ENCODE results near the gene TXNRD2.
"Not testable (repeated sequence)": the region's sequence is repeated elsewhere in the genome, so short reads cannot be mapped to it uniquely, and the experiment has no call there.

TXNRD2 gene

DNA sequence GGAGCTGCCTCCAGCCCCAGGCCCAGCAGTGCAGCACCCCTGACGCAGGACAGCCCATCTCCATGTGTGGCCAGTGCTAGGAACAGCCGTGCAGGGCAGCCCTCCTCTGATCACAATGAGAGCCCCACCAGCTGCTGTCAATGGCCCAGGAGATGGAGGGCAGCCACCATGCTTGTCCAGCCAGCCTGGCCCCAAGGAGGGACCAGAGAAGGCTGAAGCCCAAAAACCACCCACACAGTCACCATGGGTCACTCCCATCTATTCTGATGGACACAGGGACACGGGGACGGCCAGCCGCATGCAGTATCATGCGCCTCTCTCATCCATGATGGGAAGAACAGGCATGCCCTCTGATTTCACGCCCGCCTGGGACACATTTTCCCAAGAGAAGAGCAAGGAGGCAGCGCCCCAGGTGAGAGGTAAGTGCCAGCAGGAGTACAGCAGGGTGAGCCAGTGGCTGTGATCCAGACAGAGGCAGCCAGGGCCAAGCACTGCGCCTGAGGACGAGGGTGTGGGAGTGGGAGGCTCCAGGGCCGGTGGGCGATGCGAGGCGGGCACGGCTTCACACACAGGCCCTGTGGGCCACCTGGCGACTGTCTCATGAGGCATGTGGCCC is 53.4 kb downstream of the TXNRD2 start:
- DNase-seq (ENCODE audit: low read depth in 2 of 2) = no peak

DNA sequence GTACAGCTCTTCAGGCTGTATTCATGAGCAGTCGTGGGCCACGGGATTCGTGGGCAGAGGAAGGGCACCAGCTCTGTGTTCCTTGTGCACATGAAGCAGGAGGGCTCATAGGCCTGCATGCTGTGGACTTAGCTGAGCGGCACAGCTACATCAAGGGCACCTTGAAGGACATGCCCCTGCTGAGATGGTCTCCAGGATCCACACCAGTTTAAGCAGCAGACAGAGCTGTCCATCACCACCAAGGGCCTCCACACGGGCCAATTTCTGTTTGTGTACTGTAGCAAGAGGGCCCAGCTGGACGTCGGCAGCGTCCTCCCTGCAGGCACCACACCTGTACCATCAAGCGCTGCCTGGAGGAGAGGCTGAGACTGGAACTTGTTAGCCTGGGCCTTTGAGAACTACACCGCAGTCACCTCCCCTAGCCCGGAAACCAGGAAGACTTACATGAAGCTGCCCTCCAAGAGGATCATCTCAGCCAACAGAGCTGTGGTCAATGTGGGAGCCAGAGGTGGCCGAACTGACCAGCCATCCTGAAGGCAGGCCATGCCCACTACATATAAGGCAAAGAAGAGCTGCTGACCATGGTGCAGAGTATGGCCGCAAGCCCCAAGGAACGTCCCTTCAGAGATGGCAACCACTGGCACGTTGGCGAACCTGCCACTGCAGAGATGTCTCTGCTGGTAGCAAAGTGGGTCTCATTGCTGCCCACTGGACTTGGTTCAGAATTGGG is 54.2 kb downstream of the TXNRD2 start:
- DNase-seq (ENCODE audit: low read depth in 2 of 2) = no peak

DNA sequence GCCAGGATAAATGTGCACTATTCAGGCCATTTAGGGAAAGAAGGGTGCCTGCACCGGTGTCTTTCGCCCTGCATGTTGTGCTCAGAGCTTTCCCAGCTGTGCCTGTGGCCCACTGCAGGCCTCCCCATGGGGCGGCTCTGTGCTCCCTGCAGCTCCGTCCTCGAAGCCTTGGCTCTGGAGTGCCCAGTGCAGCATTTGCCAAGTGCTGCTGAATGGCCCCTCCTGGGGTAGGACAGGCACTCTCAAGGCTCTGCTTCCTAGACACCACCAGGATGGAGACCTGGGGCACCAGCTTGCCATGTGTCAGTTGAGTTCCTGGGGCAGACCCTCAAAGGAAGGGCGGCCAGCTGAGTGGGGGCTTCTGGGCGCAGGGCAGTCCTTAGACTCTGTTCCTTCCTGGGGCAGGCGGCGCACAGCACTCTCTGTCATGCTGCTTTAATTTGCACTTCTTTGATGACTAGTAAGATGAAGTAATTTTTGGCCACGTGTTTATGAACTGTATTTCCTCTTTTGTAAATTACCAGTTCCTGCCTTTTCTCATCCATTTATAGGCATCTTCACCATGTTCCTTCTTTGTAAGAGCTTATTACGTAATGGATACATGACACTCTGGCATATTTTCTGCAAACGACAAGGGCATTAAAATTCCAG is 54.9 kb downstream of the TXNRD2 start:
- DNase-seq (ENCODE audit: low read depth in 2 of 2) = peak; percentile 90

DNA sequence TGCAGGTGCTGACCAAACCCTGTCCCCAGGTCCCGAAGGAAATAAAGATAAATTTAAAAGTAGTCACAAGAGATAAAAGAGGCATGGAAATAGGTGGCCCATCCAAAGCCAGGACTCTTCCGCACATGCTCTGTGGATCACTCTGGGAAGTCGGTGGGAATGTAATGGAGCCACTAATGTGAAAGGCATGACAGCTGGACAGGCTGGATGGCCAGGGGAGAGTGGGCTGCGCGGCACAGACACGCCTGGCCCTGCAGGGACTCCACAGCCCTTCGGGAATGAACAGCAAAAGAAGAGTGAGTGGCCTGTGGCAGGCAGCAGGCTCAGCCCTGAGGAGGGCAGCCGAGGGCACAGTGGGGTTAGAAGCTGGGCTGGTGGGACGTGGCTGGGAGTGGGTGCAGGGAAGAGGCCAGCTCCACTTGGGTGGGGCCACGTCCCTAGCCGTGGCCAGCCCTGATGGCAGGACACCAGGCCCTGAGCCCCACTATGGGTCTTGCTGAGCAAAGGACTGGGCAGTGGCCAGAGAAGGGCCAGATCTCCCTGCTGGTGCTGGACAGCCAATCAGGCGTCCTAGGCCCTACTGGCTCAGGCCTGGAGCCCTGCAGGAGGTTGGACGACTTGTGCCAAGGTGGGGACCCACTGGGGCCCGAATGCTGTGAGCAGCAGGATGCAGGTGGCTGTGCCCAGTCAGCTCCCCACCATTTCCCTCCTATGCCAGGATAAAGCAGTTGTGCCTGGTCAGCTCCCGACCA is 55.6 kb downstream of the TXNRD2 start:
- DNase-seq (ENCODE audit: low read depth in 2 of 2) = no peak

DNA sequence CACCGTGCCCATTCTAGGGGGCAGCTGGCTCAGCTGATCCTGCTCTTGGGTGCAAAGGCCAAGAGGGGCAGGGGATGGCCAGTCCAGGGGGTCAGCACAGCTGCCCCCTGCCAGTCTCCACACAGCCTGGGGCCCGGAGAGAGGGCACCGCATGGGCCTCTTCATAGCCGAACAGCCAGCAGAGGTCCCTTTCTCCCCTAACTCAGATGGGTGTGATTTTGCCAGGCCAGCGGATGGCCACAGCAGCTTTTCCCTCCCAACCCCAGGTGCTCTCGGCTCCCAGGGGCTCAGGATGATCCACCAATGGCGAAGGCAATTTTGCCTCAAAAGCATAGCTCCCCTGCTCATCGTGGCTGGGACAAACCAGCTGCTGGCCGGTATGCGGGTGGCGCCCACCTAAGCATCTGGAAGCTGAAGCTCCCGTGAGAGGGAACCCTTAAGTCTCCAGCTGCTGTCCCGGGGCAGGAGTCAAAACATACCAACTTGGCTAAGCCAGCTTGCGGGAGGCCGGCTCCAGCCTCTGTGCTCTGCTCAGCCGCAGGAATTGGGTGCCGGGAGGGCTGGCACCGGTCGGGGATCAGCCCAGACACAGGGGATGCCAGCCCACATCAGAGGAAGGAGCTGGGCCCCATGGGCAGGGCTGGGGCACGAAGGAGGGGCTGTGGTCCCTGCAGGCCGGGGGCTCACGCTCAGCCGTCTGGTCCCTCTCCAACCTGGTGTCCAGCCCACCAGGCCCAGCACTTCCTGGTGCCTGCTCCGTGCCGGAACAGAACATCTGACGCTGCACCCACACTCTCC is 56.5 kb downstream of the TXNRD2 start:
- no peak for DNase-seq (ENCODE audit: low read depth in 2 of 2)

DNA sequence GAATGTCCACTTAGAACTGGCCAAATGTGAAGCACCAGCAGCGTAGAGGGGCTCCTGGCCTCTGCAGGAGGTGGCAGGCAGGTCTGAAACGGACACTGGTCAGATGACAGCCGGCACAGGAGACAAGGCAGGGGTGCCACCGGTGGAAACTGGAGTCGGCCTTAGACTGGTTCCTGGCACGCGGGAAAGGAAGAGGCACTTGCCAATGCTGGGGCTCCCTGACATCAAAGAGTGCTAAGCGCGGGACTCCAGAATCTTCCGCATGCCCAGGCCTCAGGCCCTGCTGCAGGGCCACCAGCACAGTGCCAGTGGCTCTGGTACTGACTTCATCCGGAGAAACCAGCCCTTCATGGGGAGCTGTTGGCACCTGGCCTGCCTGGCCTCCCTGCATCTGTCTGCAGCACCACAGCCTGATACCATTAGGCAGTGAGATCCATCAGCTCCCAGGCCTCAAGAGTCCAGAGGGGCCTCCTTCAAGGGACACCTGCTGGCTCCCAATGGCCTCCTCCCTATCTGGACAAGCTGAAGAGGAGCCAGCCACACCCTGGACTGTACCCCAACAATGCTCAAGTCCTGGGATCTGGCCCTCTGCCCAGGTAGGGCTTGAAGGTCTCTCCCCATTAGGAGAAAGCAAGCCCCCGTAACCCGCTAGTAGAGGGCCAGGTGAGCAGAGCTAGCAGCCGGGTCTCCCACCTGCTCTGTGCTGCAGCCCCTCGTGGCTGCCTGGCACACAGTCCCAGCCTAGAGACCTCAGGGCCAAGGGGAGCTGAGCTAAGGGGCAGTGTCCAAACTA is 57.3 kb downstream of the TXNRD2 start:
- DNase-seq (ENCODE audit: low read depth in 2 of 2) = no peak

DNA sequence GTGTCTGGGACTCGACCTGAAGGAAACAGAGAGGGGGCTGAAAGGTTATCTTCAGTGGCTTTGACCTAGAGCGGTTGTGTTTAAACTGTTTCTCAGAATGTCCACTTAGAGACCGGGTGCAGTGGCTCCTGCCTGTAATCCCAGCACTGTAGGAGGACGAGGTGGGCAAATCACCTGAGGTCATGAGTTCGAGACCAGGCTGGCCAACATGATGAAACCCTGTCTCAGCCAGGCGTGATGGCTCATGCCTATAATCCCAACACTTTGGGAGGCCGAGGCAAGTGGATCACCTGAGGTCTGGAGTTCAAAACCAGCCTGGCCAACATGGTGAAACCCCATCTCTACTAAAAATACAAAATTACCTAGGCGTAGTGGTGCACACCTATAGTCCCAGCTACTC is 58.2 kb downstream of the TXNRD2 start:
- DNase-seq (ENCODE audit: low read depth in 2 of 2) = not testable (repeated sequence)

DNA sequence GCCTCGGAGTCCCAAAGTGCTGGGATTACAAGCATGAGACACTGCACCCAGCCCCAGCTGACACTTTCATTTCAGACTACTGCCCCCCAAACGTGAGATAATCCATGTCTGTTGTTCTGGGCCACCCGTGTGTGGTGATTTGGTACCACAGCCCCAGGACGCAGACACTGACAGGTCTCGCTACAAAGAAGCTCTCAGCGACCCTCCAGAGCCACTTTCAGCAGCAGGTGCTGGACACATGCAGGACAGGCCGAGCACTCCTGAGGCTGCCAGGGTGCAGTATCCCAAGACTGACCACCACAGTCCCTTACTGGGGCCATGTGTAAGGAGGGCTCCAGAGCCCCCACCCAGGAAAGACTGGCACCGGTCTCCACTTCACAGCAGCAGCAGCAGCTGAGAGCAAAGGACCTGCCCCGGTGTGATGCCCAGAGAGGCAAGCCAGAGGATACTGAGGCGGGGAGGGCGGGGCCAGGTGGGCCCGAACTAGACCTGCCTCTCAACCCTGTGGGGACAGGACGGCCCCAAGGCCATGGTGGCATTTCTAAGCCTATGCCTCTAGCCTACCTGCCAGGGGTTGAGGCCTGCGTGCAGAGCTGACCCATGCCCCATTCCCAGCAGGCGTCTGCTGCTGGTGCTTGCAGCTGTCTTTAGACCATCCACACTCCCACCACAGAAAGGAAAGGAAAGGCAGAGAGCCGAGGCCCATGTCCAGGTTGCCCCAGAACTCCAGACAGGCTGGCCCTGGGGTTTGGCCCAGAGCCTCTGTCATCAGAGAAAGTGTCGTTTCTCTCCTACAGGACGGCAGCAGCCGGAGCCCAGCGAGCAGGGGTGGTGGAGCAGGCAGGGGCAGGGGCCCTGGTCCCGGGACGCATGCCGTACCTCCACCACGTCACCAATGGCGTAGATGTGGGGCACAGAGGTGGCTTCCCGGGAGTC is 58.9 kb downstream of the TXNRD2 start:
- DNase-seq (ENCODE audit: low read depth in 2 of 2) = no peak

DNA sequence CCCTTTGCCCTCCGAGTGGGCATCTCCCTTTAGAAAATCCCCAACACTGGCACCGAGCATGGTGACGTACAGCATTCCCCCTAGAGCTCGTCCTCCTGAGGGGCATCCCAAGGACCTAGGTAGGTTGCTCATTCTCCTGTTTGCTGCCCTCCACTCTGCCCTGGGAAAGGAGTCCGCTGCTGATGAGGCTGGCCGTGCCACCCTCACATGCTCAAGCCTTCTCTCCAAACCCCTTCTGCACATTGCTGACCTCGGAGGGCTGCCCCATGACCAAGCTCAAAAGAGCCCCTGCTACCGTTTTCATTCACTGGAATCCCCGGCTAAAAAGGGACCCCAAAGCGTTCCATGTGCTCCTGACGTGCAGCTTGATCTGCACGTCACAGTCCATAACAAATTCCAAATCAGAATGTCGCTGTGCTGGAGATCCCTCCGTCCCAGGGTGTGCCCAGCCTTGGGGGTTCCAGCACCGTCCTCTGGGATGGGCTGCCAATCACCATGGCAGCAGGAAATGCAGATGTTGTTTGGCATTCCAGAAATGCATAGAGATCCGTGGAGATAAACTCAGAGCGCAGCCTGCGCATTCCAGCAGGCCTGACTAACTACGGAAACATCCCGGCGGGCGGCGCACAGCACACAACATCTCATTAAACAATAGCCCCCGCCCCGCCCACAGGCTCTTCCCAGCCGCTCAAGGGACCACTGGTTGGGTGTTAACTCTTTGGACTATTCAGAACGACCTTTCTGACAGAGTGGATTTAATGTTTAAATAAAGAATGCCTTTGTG is 60.6 kb downstream of the TXNRD2 start:
- peak; percentile 94 for DNase-seq (ENCODE audit: low read depth in 2 of 2)

DNA sequence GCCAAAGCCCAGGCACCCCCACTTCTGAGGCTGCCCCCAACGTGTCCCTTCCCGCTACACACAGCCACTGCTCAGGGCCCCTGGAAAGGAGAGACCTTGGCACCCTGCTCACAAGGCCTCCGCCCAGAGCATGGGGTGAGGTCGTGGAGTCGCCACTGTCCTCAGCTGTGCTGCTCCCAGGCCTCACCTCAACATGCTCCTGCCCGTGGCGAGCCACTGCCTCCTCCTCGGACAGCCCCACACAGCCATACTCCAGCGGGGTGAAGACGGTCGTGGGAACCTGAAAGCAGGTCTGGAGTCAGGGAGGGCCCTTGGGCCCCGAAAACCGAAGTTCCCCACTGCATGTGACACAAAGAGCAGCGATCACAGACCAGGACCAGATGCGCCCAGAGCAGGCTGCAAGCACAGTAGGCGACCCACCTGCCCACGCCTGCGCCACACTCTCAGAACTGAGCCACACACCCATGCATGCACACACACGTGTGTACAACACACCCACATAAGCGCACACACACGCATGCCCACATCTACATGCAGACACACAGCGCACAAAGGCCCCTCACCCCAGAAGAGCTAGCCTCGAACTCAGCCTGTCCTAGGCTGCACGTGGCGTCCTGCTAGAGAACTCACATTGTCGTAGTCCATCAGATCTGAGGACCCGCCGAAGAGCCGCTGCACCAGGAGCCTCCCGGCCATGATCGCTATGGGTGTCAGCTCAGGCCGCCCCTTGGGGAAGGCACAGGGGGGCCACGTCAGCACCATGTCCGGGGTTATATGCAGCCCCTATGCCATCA is 61.4 kb downstream of the TXNRD2 start:
- DNase-seq (ENCODE audit: low read depth in 2 of 2) = no peak

DNA sequence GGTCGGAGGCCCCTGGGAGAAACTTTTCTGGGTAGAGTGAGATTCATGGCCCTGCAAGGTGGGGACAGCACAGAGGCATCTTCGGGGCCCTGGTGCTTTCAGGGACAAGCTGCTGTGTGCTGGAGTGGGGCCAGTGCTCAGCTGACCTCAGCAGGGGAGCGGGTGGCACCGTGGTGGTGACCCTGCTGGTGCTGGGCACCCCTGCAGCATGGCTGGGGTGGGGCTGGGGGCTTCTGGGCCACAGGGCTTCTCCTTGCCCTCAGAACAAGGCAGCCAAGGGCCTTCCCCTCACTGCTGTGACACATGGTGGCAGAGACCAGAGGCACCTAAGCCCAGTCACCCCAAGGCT is 62.0 kb downstream of the TXNRD2 start:
- DNase-seq (ENCODE audit: low read depth in 2 of 2) = no peak

DNA sequence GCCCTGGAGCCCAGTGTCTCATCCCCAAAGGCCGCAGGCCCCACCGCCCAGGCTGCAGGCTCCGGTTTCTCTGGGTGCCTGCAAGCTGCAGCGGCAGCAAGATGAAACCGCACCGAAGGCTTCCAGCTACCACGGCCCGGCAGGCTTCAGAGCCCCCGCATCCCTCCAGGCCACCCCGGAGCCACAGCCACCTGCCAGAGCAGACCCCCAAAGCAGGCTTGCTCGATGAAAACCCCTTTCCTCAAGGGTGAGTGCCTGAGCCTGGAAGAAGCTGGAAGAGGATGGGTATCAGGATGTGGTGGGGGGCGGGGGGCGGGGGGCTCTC is 62.4 kb downstream of the TXNRD2 start:
- no peak for DNase-seq (ENCODE audit: low read depth in 2 of 2)

DNA sequence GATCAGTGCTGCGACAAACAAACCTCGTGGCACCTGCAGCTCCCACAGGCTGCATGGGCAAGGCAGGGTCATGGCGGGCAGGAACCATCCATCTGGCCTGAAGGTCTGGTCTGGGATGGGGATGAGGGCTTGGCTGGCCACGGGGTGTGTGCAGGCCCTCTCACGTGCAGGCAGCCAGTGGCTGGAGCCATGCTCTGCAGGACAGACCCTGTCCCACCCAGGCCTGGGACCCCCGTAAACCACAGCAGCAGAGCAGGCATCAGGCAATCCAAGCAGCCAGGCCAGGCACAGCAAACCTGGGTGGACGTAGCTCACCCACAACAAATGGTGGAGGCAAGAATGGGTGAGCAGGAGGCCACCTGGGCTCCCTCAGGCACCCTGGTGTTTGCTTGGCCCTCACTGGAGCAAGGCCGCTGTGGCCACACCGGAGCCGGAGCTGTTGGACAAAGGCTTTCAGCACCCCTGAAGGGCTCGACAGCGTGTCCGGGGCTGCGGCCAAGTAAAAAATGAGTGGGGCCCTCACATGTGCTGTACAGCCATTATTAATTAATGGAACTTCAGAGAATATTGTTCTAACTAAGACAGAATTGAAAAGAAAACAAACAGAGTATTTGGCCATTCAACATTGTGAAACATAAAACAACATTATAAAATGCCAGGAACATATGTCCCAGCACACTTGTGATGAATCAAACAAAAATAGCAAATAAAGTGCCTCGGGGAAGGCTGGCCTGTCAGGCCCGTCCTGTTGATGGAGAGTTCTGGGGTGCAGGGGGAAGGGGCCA is 63.0 kb downstream of the TXNRD2 start:
- DNase-seq (ENCODE audit: low read depth in 2 of 2) = no peak

DNA sequence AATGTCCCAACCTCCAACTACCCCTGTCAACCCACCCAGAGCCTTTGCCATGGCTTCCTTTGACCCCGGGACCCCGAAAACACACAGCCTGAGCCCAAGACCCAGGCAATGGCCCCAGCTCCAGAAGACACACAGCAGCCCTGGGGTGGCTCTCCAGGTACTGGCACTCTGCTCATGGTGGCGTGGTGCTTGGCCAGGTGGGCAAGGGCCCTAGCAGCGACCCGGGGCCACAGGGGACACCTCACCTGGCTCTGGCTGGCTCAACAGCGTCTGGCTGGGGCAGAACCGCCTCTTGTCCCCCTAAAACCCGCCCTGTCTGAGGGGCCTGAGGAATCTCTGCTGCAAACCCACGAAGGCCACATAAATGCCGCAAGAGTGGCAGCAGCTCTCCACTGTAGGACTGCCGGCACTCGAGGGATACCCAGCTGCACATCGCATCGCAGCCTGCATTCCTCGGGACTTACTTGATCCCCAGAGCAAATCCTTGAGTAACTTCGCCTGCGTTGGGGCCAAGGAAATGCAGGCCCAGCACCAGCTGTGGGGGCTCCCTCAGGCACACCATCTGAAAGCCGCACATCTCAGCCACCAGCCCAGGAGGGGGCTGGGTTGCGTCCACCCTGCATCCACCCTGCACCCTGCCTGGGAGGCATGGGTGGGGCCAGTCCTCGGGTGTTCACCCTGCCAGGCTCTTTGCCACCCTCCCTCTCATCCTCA is 63.8 kb downstream of the TXNRD2 start:
- peak in 1 of 2 experiments; percentile 40 for DNase-seq (ENCODE audit: low read depth in 2 of 2)

DNA sequence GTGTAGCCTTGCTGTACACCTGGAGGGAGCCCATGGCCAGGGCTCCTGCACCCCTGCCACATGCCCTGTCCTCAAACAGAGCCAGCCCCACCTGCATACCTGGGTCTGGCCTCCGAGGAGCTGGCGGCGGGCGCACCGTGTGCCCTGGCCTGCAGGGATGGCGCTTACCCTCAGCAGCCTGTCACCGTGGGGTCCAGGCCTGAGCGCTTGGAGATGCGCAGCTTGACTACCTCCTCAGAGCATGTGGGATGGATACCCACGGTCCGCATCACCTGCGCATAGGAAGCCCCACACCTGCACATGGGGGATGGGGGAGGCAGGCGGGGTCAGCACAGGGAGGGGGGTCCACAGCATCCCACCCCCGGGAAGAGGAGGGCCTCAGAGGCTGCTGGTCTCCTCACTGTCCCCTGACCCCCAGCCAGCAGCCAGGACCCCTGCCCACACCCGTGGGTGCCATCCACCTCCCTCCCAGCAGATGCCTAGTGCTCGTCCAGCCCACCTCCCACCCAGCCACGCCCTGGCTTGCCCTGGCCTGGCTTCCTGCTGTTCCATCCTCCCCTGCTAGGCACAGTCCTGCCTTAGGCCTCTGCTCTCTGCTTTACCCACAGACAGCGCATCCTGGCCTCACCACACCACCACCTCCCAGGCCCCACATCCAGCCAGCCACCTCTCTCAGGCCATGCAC is 64.5 kb downstream of the TXNRD2 start:
- DNase-seq (ENCODE audit: low read depth in 2 of 2) = no peak

DNA sequence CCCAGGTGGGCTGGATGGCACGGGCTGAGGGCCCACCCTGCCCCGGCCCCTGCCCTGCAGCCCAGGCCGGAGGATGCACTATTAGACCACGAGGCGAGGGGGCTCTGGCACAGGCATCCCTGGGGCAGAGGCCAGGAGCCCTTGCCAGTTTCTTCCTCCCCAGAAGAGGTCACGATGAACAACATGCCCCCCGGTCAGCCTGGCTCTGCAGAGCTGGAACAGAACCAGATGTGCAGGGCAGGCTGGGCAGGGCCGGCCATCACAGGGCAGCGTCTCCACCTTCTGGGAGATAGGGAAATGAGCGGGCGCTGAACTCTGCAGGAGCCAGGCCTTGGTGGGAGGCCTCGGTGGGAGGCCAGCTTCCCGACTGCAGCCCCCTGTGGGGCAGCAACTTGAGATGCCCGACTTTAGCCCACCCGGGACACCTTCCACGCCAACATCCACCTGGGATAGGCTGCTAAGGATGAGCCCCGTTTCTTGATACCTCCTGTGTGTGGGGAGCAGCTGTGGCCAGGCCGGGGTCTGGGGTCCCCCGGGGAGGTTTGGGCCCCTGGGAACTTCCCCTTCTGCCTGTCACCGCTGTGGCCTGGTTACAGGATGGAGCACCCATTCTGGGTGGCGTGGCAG is 65.2 kb downstream of the TXNRD2 start:
- DNase-seq (ENCODE audit: low read depth in 2 of 2) = no peak

Measured in fibroblast of skin of left quadriceps (primary cell).